PFSK-1 (cell line): ENCODE measurements around the gene KRT86.

Experiments used
- FOXP2 ChIP-seq: optimal IDR thresholded peaks from 2 replicates; pipeline ENCODE3; 2011; ENCODE audit warnings: borderline replicate concordance, control low read depth, inconsistent platforms; ENCODE audit not compliant: insufficient read depth; ENCODE audit errors: extremely low read length, extremely low read depth
- POLR2AphosphoS5 ChIP-seq: IDR thresholded peaks from 2 replicates; pipeline ENCODE4 v1.6.1; 2012; ENCODE audit warnings: low read depth, mild to moderate bottlenecking, control low read depth, low read length, moderate library complexity
- SIN3A ChIP-seq: IDR thresholded peaks from 2 replicates; pipeline ENCODE4 v1.6.1; 2012; ENCODE audit warnings: mild to moderate bottlenecking, low read length, moderate library complexity, borderline replicate concordance; ENCODE audit not compliant: insufficient read depth
- TAF1 ChIP-seq: IDR thresholded peaks from 2 replicates; pipeline ENCODE4 v1.6.1; 2012; ENCODE audit warnings: low read length, control low read depth, borderline replicate concordance; ENCODE audit not compliant: insufficient read depth
- TF ChIP-seq, protein P1 (sequence below), 2 experiments: IDR thresholded peaks; 2 replicates each; pipeline versions ENCODE4 v1.6.1 to v1.8.0; 2011 to 2012; ENCODE audit warnings: low read depth in 2 of 2, low read length in 2 of 2, control low read depth in 1 of 2, inconsistent platforms in 1 of 2, mild to moderate bottlenecking in 1 of 2, moderate library complexity in 1 of 2; ENCODE audit not compliant: insufficient read depth in 1 of 2

The KRT86 gene

DNA sequence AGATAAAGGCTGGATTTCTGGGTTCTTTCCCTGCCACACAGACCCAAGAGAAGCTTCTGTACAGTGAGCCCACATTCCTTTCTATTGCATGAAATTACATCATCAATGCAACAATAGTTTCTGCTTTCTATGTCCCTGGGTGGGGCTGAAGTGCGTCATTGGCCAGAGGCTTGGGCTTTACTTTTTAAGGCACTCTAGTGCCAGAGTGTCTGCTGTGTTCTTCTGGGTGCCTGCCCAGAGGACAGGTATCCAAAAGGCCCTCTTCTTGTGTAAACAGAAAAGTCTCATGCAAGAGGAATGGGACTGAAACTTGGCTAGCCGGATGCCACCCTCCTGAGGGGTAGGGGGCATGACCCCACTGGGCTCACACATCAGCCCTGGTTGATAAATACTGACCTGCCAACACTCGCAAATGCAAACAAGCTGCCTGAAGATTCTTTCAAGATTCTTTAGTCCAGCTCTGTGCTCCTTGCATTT lies 5.9 kb downstream of the KRT86 start:
- TF ChIP-seq, protein P1, sequence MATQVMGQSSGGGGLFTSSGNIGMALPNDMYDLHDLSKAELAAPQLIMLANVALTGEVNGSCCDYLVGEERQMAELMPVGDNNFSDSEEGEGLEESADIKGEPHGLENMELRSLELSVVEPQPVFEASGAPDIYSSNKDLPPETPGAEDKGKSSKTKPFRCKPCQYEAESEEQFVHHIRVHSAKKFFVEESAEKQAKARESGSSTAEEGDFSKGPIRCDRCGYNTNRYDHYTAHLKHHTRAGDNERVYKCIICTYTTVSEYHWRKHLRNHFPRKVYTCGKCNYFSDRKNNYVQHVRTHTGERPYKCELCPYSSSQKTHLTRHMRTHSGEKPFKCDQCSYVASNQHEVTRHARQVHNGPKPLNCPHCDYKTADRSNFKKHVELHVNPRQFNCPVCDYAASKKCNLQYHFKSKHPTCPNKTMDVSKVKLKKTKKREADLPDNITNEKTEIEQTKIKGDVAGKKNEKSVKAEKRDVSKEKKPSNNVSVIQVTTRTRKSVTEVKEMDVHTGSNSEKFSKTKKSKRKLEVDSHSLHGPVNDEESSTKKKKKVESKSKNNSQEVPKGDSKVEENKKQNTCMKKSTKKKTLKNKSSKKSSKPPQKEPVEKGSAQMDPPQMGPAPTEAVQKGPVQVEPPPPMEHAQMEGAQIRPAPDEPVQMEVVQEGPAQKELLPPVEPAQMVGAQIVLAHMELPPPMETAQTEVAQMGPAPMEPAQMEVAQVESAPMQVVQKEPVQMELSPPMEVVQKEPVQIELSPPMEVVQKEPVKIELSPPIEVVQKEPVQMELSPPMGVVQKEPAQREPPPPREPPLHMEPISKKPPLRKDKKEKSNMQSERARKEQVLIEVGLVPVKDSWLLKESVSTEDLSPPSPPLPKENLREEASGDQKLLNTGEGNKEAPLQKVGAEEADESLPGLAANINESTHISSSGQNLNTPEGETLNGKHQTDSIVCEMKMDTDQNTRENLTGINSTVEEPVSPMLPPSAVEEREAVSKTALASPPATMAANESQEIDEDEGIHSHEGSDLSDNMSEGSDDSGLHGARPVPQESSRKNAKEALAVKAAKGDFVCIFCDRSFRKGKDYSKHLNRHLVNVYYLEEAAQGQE (IDR thresholded peaks at IDR 0.05; ENCODE audit: insufficient read depth in 1 of 2, low read depth in 2 of 2, low read length in 2 of 2), result no peak
- no peak for TF ChIP-seq POLR2AphosphoS5
- TF ChIP-seq FOXP2, result no peak
- no peak for TF ChIP-seq SIN3A
- TF ChIP-seq TAF1, result no peak

- TF ChIP-seq FOXP2, result no peak
- no peak for TF ChIP-seq TAF1
- TF ChIP-seq, protein P1 (IDR thresholded peaks at IDR 0.05; ENCODE audit: insufficient read depth in 1 of 2, low read depth in 2 of 2, low read length in 2 of 2), result no peak
- no peak for TF ChIP-seq SIN3A
- TF ChIP-seq POLR2AphosphoS5, result no peak
Measured at GRCh38 chr12:52280796-52281560, 6.5 kb downstream of the KRT86 start.

DNA sequence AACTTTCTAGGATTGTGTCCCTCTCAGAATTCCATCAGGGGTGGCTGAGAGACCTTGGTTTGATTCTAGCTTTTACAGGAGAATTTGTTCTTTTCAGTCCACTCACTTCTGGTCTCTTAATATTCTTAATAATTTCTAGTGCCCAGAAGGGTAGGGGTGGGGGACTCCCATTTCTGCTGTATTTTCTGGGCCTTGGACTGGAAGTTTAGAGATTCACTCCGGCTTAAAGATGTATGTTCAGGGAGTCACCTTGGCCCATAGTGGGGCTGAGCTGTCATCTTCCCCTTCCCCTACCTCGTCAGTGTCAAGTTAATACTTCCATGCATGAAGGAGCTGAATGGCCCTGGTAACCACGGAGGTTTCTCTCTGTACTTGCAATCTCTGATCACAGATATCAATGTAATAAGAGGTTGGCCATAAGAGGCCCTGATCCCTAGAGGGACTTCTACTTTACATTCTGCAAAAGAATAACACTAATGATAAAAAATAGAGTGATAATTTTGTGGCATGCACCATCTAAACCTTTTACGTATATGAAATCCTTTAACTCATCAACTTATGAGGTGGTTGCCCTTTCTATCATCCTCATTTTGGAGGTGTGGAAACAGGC lies 10.2 kb downstream of the KRT86 start:
- TF ChIP-seq POLR2AphosphoS5, result no peak
- TF ChIP-seq, protein P1 (IDR thresholded peaks at IDR 0.05; ENCODE audit: insufficient read depth in 1 of 2, low read depth in 2 of 2, low read length in 2 of 2), result no peak
- TF ChIP-seq SIN3A, result no peak
- TF ChIP-seq FOXP2, result no peak
- TF ChIP-seq TAF1, result no peak

- no peak for TF ChIP-seq POLR2AphosphoS5
- TF ChIP-seq, protein P1 (IDR thresholded peaks at IDR 0.05; ENCODE audit: insufficient read depth in 1 of 2, low read depth in 2 of 2, low read length in 2 of 2), result no peak
- TF ChIP-seq FOXP2, result no peak
- TF ChIP-seq SIN3A, result no peak
- TF ChIP-seq TAF1, result no peak
Measured at GRCh38 chr12:52285172-52285745, 10.8 kb downstream of the KRT86 start.
